Measurements from ENCODE around the gene TCP11L2. TPM values are rescaled to one million over a fixed set of nuclear protein-coding genes. Genes with fewer than 3 reads are reported as not detected.

The TCP11L2 gene
- total and polyA plus RNA-seq, 2 of the 8 experiments (the other 6 are each of a cell fraction or from before 2014, with no cell fraction given): 2.1 to 7.1 TPM

DNA sequence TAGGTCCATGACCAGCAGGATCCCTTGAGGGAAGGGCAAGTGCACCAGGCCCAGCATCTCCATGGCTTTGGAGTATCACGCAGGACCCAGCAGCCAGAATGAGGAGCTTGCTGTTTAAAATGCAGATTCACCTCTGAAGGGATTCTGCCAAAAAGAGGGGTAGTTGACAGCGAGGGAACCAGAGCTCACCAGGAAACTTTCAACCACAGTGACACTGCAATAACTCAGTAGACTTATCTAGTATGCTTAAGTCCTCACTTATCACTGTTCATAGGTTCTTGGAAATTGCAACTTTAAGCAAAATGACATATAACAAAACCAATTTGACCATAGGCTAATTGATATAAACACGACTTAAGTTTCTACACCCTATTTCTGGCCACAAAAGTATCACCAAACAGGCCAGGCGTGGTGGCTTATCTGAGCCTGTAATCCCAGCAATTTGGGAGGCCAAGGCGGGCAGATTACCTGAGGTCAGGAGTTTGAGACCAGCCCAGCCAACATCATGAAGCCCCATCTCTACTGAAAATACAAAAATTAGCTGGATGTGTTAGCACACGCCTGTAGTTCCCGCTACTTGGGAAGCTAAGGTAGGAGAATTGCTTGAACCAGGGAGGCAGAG, 33.3 kb upstream of the TCP11L2 start:
- 87% methylated on average over 7 of the region's 7 CpGs; no CpG with 5 or more reads in 1 of the 2 experiments for WGBS, 2 experiments (ENCODE audit: extremely low coverage in 1 of 2, insufficient coverage in 1 of 2, insufficient read length in 1 of 2, insufficient replicate concordance in 2 of 2, low coverage in 1 of 2, low lambda C conversion rate in 2 of 2, missing lambda C conversion rate in 1 of 2)
- no peak overlapping the region for H4K5ac ChIP-seq (ENCODE audit: insufficient read length, low read depth, low read length)
- no peaks in the 10 kb centered on the region for H3K36me3 ChIP-seq (ENCODE audit: control insufficient read depth in 2 of 4, insufficient read depth in 4 of 4, low read length in 3 of 4)
- DNase-seq (ENCODE audit: low read depth in 1 of 2, low spot score in 2 of 2): no peak
- H3K56ac ChIP-seq (replicated peaks; ENCODE audit: insufficient read length, low read depth, low read length): no peak overlapping the region
- no peaks in the 10 kb centered on the region; the same call in 1 of the 2 replicates for H3K79me1 ChIP-seq (ENCODE audit: low read depth, low read length)
- H3K14ac ChIP-seq (ENCODE audit: insufficient read length): no peak overlapping the region
- H2BK120ac ChIP-seq (replicated peaks; ENCODE audit: low read depth, low read length): no peak overlapping the region
- no peak overlapping the region for H2AFZ ChIP-seq (ENCODE audit: low read length)
- H4K20me1 ChIP-seq (replicated peaks in 1 of 2; ENCODE audit: control insufficient read depth in 1 of 2, insufficient read depth in 2 of 2, low read length in 2 of 2): no peaks in the 10 kb centered on the region
- H3K79me2 ChIP-seq (ENCODE audit: control insufficient read depth in 1 of 2, insufficient read depth in 2 of 2, low read length in 2 of 2): no peaks in the 10 kb centered on the region
- no peak overlapping the region for H2BK20ac ChIP-seq (ENCODE audit: low read length)
- ChIA-PET CTCF (ENCODE audit: partially characterized antibody) (interaction anchor here (0.7 to 2.3 kb wide), 4 partner anchors 10 to 46 kb away, joined by 4 to 13 read pairs (median 6); no protein-coding TSS in a partner anchor), POLR2A (ENCODE audit: partially characterized antibody) (interaction anchor here (0.8 to 1.2 kb wide), 2 partner anchors 9 to 15 kb away, joined by 3 read pairs; no protein-coding TSS in a partner anchor)
- no peak overlapping the region for H3K4ac ChIP-seq (replicated peaks; ENCODE audit: insufficient read length, low read depth, low read length)
- no peak overlapping the region for H3K4me2 ChIP-seq (ENCODE audit: insufficient read depth in 1 of 2, low read depth in 2 of 2, low read length in 2 of 2)
- no peak overlapping the region for H3K27ac ChIP-seq (ENCODE audit: low read depth, low read length)
- H2BK15ac ChIP-seq (ENCODE audit: low read length): no peak overlapping the region
- H2AK5ac ChIP-seq (ENCODE audit: low read depth, low read length): no peak overlapping the region
- peaks cover 2% of the 10 kb centered on the region; the same call in 1 of the 2 replicates for H3K23me2 ChIP-seq (ENCODE audit: low read depth, low read length)
- TF ChIP-seq, protein P1, sequence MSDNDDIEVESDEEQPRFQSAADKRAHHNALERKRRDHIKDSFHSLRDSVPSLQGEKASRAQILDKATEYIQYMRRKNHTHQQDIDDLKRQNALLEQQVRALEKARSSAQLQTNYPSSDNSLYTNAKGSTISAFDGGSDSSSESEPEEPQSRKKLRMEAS (IDR thresholded peaks at IDR 0.05): no peak
- no peak for TF ChIP-seq TBP (IDR thresholded peaks at IDR 0.05; ENCODE audit: low read depth, low read length)
- no peak for TF ChIP-seq CHD1 (IDR thresholded peaks at IDR 0.05; ENCODE audit: low read depth, low read length)
- no peak for TF ChIP-seq CREB1 (IDR thresholded peaks at IDR 0.05)
- no peak for TF ChIP-seq SRF (IDR thresholded peaks at IDR 0.05; ENCODE audit: low read depth, low read length)
- no peak for FAIRE-seq
- no peaks in the 10 kb centered on the region for H3K4me1 ChIP-seq (replicated peaks in 1 of 4; ENCODE audit: control insufficient read depth in 3 of 4, insufficient read depth in 4 of 4, low read length in 3 of 4)
- no peak overlapping the region for H3K23ac ChIP-seq (ENCODE audit: insufficient read length)
- H3K9me3 ChIP-seq (ENCODE audit: insufficient read depth in 2 of 2, low read depth in 1 of 2, low read length in 1 of 2): no peaks in the 10 kb centered on the region
- H4K8ac ChIP-seq (ENCODE audit: extremely low read depth, insufficient read depth, low read length): no peak overlapping the region
- no peak overlapping the region for H2BK12ac ChIP-seq (ENCODE audit: low read depth, low read length)
- no peak overlapping the region for H3K9ac ChIP-seq (replicated peaks in 1 of 4; ENCODE audit: extremely low read depth in 1 of 4, low read depth in 3 of 4, low read length in 3 of 4)
- H4K91ac ChIP-seq (replicated peaks; ENCODE audit: insufficient read length, low read length): no peak overlapping the region
- H2BK5ac ChIP-seq (ENCODE audit: low read depth, low read length): no peak overlapping the region
- H3K27me3 ChIP-seq (replicated peaks in 1 of 4; ENCODE audit: control insufficient read depth in 3 of 4, extremely low read depth in 1 of 4, insufficient read depth in 3 of 4, low read length in 3 of 4): no peaks in the 10 kb centered on the region
- H3K4me3 ChIP-seq (ENCODE audit: extremely low read depth in 1 of 4, insufficient read depth in 2 of 4, low read depth in 3 of 4, low read length in 4 of 4): no peak overlapping the region
- no peak overlapping the region for H3K18ac ChIP-seq (ENCODE audit: extremely low read depth, low read length)
